HK-2 (cell line): Measurements from ENCODE around the gene VENTX.
A peak's percentile ranks its signal among the peaks of the same experiment; 100 is the strongest.
"Not testable (repeated sequence)": the region's sequence is repeated elsewhere in the genome, so short reads cannot be mapped to it uniquely, and the experiment has no call there.

Experiments
- DNase-seq: peaks from one replicate; pipeline ENCODE4 v3.0.0-alpha.2; 2018; ENCODE audit not compliant: unreplicated experiment

VENTX gene

GRCh38 chr10:133214468-133215410, 22.9 kb upstream of the VENTX start:
- DNase-seq = no peak

- DNase-seq = no peak
Observed at GRCh38 chr10:133215586-133215985, 22.1 kb upstream of the VENTX start.

GRCh38 chr10:133216776-133217175, 20.9 kb upstream of the VENTX start:
- DNase-seq = no peak

- DNase-seq = no peak
Observed at GRCh38 chr10:133217800-133218589, 19.7 kb upstream of the VENTX start.

GRCh38 chr10:133218891-133219290, 18.8 kb upstream of the VENTX start:
- DNase-seq = no peak

GRCh38 chr10:133219782-133220181, 17.9 kb upstream of the VENTX start:
- DNase-seq = no peak

- DNase-seq = no peak
Observed at GRCh38 chr10:133221331-133221730, 16.3 kb upstream of the VENTX start.

GRCh38 chr10:133221756-133222155, 15.9 kb upstream of the VENTX start:
- not testable (repeated sequence) for DNase-seq

GRCh38 chr10:133224076-133224475, 13.6 kb upstream of the VENTX start:
- no peak for DNase-seq

GRCh38 chr10:133224756-133225372, 12.8 kb upstream of the VENTX start:
- DNase-seq = no peak

GRCh38 chr10:133225707-133226191, 11.9 kb upstream of the VENTX start:
- DNase-seq = peak; percentile 33

GRCh38 chr10:133226251-133226808, 11.3 kb upstream of the VENTX start:
- DNase-seq = no peak

- no peak for DNase-seq
Observed at GRCh38 chr10:133227256-133227655, 10.4 kb upstream of the VENTX start.

GRCh38 chr10:133229265-133230043, 8.2 kb upstream of the VENTX start:
- DNase-seq = no peak

GRCh38 chr10:133230044-133230361, 7.7 kb upstream of the VENTX start, which contains the start of gene UTF1:
Gene UTF1, plus strand, starts transcription at chr10:133230217. Its CDS starts 72 bp downstream, at chr10:133230289.
- no peak for DNase-seq

- no peak for DNase-seq
Observed at GRCh38 chr10:133230387-133231195, 7.1 kb upstream of the VENTX start.

GRCh38 chr10:133231244-133231945, 6.3 kb upstream of the VENTX start:
- no peak for DNase-seq

GRCh38 chr10:133231946-133232574, 5.6 kb upstream of the VENTX start:
- DNase-seq = no peak

GRCh38 chr10:133234796-133235195, 2.9 kb upstream of the VENTX start:
- DNase-seq = not testable (repeated sequence)
